Measurements from ENCODE around the gene RBM10. TPM values are rescaled to one million over a fixed set of nuclear protein-coding genes. Genes with fewer than 3 reads are reported as not detected.
A peak's percentile ranks its signal among the peaks of the same experiment; 100 is the strongest.

The RBM10 gene
- total RNA-seq, 1 donor from 2014 or later, result 29.6 TPM

DNA sequence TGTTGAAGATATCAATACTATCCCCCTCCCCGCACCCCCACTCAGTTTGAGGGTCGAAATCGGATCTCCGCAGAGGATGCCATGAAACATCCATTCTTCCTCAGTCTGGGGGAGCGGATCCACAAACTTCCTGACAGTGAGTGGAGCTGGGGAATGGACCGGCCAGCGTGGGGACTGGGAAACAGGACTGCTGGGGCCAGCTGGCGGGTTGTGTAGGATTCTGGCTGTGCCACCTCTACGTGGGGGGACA lies 82.2 kb downstream of the RBM10 start:
- no peak overlapping the region for H3K27ac Mint-ChIP-seq (ENCODE audit: unreplicated experiment)
- no peak overlapping the region for H3K4me3 Mint-ChIP-seq (ENCODE audit: unreplicated experiment)
- H3K27me3 Mint-ChIP-seq (ENCODE audit: low read depth), result no peaks in the 10 kb centered on the region
- H3K9me3 Mint-ChIP-seq (ENCODE audit: low read depth), result no peaks in the 10 kb centered on the region
- TF ChIP-seq, protein P1, sequence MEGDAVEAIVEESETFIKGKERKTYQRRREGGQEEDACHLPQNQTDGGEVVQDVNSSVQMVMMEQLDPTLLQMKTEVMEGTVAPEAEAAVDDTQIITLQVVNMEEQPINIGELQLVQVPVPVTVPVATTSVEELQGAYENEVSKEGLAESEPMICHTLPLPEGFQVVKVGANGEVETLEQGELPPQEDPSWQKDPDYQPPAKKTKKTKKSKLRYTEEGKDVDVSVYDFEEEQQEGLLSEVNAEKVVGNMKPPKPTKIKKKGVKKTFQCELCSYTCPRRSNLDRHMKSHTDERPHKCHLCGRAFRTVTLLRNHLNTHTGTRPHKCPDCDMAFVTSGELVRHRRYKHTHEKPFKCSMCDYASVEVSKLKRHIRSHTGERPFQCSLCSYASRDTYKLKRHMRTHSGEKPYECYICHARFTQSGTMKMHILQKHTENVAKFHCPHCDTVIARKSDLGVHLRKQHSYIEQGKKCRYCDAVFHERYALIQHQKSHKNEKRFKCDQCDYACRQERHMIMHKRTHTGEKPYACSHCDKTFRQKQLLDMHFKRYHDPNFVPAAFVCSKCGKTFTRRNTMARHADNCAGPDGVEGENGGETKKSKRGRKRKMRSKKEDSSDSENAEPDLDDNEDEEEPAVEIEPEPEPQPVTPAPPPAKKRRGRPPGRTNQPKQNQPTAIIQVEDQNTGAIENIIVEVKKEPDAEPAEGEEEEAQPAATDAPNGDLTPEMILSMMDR (IDR thresholded peaks at IDR 0.05), result no peak
- H3K36me3 Mint-ChIP-seq (ENCODE audit: low read depth), result peaks cover 38% of the 10 kb centered on the region
- peaks cover 7% of the 10 kb centered on the region for H3K4me1 Mint-ChIP-seq (ENCODE audit: low read depth)
- DNase-seq (ENCODE audit: low spot score), result no peak

DNA sequence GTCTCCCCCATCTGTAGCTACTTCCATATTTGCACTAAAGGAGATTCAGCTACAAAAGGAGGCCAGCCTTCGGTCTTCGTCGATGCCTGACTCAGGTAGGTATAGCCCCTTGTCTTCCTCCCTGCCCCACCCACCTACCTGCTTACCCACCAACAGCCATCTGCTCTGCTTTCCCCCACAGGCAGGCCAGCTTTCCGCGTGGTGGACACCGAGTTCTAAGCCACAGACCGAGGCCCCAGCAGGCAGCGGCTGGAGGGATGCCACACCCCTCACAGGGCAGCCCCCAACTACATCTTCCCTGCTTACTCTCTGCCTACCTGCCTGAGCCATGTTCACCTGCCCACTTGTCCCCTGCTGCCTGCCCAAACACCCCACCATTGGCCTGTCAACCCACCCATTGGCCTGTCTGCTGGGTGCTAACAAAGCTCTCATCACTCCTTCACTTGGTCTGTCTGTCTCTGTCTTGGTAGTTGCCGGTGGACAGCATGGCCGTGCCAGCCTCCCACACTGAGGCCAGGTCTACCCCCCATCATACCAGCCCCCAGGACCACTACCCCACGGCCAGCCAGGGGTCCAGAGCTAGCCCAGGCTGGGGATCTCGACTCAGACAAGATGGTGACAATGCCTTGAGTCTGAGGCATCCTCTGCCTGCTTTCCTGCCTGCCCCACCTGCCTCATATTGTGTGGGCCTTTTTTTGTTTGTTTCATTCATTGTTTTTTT lies 83.7 kb downstream of the RBM10 start:
- H3K4me1 Mint-ChIP-seq (ENCODE audit: low read depth), result peaks cover 13% of the 10 kb centered on the region
- DNase-seq (ENCODE audit: low spot score), result peak; percentile 68
- no peaks in the 10 kb centered on the region for H3K27me3 Mint-ChIP-seq (ENCODE audit: low read depth)
- H3K36me3 Mint-ChIP-seq (ENCODE audit: low read depth), result peaks cover 36% of the 10 kb centered on the region
- no peak overlapping the region for H3K4me3 Mint-ChIP-seq (ENCODE audit: unreplicated experiment)
- no peak overlapping the region for H3K27ac Mint-ChIP-seq (ENCODE audit: unreplicated experiment)
- TF ChIP-seq, protein P1 (IDR thresholded peaks at IDR 0.05), result no peak
- H3K9me3 Mint-ChIP-seq (ENCODE audit: low read depth), result no peaks in the 10 kb centered on the region

DNA sequence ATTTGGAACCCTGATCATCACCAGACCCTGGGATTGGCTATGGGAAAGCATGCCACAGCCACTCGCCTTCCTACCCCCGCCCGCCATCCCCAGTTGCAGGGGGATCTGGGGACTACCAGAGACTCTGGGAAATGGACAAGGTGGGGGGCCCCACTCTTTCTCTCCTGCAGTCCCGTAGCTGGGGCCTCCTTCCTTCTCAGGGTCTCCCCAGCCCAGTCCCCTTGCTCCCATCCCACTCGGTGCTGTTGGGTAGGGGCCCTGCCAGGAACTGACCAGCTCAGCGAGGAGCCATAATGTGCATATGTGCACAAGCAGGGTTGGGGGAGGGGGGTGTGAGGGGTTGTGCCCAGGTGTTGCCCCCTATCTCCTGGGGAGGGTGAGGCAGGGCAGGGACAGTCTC lies 84.4 kb downstream of the RBM10 start:
- peaks cover 15% of the 10 kb centered on the region for H3K4me1 Mint-ChIP-seq (ENCODE audit: low read depth)
- TF ChIP-seq, protein P1 (IDR thresholded peaks at IDR 0.05), result no peak
- no peaks in the 10 kb centered on the region for H3K27me3 Mint-ChIP-seq (ENCODE audit: low read depth)
- H3K9me3 Mint-ChIP-seq (ENCODE audit: low read depth), result no peaks in the 10 kb centered on the region
- H3K36me3 Mint-ChIP-seq (ENCODE audit: low read depth), result peaks cover 32% of the 10 kb centered on the region
- peak; percentile 56 for DNase-seq (ENCODE audit: low spot score)
- no peak overlapping the region for H3K27ac Mint-ChIP-seq (ENCODE audit: unreplicated experiment)
- no peak overlapping the region for H3K4me3 Mint-ChIP-seq (ENCODE audit: unreplicated experiment)

DNA sequence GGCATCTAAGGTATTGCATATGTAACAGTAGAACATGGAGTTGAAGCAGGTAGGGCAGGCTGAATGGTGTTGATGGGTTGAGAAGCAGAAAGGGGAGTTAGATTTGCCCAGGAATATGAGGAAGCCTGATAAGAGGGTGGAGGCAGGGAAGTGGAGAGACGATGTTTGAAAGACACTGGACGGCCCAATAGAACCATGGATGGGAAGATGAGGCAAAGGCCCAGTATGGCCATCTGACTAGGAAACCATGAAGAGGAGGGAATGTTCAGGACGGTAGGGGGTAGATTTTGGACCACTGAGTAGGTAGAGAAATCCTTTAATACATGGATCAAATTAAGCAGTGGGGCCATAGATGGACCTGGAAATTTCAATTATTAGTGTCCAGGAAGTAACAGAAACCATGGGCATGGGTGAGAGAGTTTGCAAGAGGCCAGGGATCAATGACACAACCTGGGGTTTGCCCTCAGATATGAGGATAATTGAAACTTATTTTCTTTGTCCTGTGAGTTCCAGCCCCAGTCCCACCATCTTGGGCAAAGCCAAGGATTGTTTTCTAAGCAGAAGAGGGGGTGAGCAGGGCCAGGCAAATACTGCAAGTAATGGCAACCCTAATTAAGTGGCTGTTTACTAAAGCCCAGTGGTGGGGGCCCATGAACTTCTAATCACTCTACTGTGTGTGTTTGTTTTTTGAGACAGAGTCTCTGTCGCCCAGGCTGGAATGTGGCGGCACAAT lies 85.3 kb downstream of the RBM10 start:
- Mint-ChIP-seq H3K4me3 (ENCODE audit: unreplicated experiment) (no peak overlapping the region), H3K4me1 (ENCODE audit: low read depth) (peaks cover 23% of the 10 kb centered on the region), H3K36me3 (ENCODE audit: low read depth) (peaks cover 27% of the 10 kb centered on the region), H3K27ac (ENCODE audit: unreplicated experiment) (no peak overlapping the region), H3K9me3 (ENCODE audit: low read depth) (no peaks in the 10 kb centered on the region), H3K27me3 (ENCODE audit: low read depth) (no peaks in the 10 kb centered on the region)
- TF ChIP-seq, protein P1 (IDR thresholded peaks at IDR 0.05), result no peak
- DNase-seq (ENCODE audit: low spot score), result no peak

DNA sequence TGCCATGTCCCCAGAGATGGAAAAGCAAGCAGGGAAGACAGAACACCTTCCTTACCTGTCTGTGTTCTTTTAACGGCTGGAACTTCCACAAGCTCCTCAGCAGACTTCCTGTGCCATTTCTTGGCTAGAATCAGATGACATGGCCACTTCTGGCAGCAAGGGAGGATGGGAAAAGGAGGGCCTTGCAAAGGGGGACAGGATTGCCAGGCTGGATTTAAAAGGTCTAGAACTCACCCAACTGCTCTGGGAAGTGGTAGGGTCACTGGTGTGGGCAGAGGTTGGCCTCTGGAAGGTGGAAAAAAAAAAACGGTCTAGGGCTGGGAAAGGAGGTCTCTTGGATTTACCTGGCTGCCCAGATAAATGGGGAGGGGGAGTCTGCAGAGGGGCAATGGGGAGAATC lies 86.1 kb downstream of the RBM10 start:
- Mint-ChIP-seq H3K27ac (ENCODE audit: unreplicated experiment) (peak overlapping the region; percentile 100), H3K4me1 (ENCODE audit: low read depth) (peaks cover 31% of the 10 kb centered on the region), H3K36me3 (ENCODE audit: low read depth) (peaks cover 21% of the 10 kb centered on the region), H3K27me3 (ENCODE audit: low read depth) (no peaks in the 10 kb centered on the region), H3K9me3 (ENCODE audit: low read depth) (no peaks in the 10 kb centered on the region), H3K4me3 (ENCODE audit: unreplicated experiment) (no peak overlapping the region)
- no peak for DNase-seq (ENCODE audit: low spot score)
- TF ChIP-seq, protein P1 (IDR thresholded peaks at IDR 0.05), result no peak

Data from chondrocyte (in vitro differentiated cells).